HG03139 (cell line): ENCODE data around the gene NEDD4L.

ENCODE experiments used
- ATAC-seq: cut with Tn5 transposase; IDR thresholded peaks from one replicate; pipeline ENCODE4 v1.9.1; 2021; ENCODE audit not compliant: unreplicated experiment

NEDD4L gene

DNA sequence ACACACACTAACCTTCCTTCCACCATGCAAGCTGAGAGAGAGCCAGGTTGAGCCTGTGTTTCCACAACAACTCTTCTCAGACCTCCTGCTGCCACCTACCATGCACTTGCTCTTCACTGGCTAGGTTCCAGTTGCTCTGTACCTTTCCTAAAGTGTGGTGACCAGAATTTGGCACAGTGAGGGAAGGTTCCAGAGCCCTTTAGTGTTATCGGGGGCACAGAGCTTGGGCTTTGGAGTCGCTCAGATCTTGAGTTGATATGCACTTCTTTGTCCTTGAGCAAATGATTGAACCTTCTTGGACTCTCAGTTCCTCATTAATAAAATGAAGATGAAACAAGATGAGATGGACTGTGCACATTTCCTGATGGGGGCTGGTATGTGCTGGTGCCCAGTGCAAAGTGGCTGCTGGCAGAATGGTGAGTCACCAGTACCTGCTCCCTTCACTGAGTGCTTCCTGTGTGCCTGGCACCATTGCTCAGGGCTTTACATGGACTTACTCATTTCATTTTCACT, 47.1 kb downstream of the NEDD4L start:
- peak; percentile 93 for ATAC-seq

DNA sequence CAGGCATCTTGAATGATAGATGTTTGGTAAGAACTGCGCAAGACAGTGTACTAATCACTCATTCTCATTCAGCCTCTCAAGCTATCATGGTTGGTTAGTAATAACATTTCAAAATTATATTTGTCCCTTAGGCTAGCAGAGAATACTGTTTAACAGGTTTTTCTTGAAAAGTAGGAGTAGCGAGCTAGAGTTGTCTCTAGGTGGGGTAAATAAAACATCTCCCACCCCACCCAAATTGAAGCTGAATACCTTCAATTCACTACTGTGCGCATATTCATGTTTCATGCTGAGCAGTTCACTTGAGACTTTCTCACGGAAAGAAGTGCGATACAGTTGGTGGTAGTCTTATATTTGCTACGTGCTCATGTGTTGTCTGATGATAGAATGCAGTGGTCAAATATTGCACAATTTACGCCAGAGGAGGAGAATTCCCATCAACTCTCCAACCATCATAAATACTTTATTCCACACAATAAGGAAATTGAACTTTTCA, 49.3 kb downstream of the NEDD4L start:
- ATAC-seq: no peak

GRCh38 chr18:58095222-58095621, 51.2 kb downstream of the NEDD4L start:
- ATAC-seq: no peak

DNA sequence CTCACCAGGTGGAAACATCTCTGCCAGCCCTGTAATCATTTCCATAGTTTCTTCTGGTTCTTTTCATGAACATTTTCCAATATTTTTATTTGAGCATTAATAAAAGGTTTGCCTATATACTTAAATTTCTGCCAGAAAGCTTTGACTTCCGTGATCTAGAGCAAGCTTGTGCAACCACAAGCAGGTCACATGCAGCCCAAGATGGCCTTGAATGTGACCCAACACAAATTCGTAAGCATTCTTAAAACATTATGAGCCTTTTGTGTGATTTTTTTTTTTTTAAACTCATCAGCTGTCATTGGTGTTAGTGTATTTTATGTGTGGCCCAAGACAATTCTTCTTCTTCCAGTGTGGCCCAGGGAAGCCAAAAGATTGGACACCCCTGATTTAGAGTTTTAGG, 51.6 kb downstream of the NEDD4L start:
- ATAC-seq: no peak

- ATAC-seq: no peak
Observed at GRCh38 chr18:58096658-58097057, 52.6 kb downstream of the NEDD4L start.

DNA sequence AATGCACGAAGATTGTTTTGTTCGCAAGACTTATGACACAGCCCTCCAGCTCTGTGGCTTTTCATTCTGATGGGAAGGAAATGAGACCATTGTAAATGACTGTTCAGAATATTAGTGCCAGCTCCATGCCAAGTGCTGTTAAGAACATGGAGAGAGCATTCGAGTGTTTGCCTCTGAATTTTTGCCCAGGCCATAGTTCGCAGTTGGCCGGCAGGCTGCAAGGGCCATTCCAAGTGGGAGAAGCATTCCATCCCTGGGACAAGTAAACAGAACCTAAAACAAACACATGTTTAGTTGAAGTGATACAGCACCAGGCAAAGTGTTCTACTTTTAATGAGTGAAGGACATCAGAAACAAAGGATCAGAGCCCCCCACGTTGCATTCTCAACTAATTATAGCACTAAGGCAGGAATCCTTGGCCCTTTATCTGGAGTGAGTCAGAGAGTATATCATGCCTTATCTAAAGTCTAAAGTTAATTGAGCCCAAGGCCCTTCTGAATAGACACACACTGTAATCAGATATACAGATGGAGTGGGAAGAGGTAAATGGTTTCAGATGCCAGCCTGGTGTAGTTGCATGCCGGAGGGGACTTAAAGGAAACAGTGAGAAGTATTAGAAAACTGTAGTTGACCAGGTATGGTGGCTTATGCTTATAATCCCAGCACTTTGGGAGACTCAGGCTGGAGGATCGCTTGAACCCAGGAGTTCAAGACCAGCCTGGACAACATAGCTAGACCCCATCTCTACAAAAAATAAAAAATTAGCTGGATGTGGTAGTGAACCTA, 53.3 kb downstream of the NEDD4L start:
- ATAC-seq: no peak

GRCh38 chr18:58097907-58098166, 53.8 kb downstream of the NEDD4L start:
- ATAC-seq: no peak

DNA sequence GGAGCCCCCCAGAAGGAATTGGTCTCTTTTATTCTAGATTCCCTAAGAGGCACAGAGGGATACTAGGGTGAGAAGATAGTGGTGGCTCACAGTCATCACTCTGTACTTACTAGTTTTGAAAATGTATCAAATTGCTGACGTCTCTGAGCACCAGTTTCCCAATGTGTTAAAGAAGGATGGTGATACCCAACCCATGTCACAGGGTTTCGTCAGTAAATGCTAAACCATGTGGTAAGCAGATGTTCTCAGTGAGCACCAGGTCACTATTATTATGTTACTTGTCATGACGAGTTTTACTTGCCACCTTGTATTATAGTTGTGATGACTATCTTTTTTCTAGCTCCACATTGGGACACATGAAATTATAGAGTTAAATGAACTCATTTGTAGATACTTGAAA, 54.7 kb downstream of the NEDD4L start:
- no peak for ATAC-seq

GRCh38 chr18:58100154-58100553, 56.1 kb downstream of the NEDD4L start:
- no peak for ATAC-seq

DNA sequence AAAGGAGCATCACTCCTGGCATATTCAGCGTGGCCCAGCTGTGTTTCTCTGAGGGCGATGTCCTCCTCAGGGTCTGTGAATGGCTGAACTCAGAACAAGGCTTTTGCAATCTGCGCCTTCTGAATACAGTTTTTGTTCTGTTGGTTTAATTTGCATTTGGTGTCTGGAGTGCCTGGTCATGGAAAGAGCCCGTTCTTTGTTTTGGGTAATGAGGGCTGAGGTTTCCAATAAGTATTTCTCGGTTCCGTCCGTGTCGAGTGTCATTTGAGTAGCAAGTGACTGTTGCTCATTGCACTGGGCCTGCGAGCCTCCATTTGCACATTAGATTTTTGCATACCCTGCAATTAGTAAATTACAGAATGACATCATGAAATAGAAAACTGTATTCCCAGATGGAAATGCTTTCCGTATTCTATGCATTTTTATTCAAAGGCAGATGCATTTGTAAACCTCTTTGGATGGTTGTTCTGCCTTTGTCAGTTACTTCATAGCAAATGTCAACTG, 57.3 kb downstream of the NEDD4L start:
- no peak for ATAC-seq

DNA sequence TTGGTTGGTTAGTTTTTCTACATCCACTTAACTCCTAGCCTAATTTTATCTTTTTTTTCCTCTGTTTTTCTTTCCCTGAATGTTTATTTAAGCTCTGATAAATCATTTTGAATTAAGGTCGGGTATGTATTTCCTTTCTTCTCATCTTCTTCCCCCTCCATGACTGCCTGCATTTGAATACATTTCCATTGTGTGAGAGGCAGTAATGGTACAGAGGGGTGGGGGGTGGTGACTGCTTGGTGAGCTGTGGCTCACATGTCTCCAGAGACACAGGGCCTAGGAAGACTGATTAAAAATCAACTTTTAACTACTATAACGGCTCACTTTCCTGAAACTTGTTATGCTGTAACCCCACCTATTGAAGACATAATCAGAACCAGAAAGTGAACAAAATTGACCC, 58.0 kb downstream of the NEDD4L start:
- ATAC-seq: no peak

- ATAC-seq: no peak
Observed at GRCh38 chr18:58102875-58103274, 58.8 kb downstream of the NEDD4L start.

DNA sequence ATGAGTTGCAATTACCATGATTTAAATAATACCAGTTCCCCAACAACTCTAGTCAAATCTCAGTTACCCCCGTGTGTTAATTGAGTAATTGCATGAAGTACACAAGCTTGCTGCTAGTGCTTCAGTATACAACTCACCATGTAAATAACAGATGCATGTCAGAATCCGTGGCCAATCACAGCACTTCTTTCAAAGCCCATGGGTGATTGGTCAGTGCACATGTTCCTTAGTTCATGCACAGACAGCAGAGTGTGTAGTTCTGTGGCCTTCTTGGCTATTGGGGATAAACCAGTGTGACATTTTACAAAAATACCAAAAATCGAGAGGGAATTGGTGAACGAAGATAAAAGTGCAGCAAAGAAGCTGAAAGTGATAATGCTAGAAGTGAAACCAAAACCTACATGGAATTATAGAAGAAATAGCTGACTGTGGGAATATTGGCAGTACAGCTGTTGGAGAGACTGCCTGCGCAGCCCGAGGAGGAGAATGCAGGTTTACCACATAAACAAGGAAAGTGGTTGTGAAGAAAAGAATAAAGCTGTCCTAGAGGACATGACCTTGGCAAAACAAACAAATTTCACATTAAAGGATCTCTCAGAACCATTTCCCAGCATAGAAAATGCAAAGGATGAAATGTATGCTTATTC, 59.4 kb downstream of the NEDD4L start:
- ATAC-seq: no peak

GRCh38 chr18:58104096-58104495, 60.1 kb downstream of the NEDD4L start:
- ATAC-seq: no peak

DNA sequence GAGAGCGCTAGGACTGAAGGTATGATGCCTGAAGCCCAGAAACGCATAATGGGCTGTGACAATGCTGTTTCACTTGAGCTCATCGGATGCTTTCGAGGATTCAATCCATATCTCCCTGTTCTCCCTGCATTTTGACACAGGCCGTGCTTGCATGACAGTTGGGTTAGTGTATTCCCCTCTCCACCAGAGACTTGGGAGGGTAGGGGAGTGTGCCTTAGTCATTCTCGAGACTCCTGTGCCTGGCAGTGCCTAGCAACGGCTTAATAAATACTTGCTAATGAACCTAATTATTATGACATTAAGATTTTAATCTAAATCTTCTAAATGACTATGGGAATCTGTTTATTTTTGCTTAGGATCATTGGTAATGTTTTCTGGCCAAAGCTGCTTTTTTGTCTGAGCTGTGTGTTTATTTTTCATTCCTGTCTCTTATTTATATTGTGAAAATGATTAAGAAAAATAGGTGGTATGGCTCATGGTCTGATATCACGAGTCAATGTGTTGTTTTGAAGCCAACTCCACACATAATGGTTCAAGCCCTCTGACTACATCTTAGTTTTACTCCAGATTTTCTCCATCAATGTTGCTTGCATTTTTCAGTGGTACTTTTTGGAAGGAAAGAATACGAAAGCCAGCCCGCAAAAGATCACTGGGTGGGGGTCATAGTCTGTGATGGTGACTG, 61.3 kb downstream of the NEDD4L start:
- no peak for ATAC-seq

GRCh38 chr18:58105888-58106260, 61.8 kb downstream of the NEDD4L start:
- no peak for ATAC-seq

DNA sequence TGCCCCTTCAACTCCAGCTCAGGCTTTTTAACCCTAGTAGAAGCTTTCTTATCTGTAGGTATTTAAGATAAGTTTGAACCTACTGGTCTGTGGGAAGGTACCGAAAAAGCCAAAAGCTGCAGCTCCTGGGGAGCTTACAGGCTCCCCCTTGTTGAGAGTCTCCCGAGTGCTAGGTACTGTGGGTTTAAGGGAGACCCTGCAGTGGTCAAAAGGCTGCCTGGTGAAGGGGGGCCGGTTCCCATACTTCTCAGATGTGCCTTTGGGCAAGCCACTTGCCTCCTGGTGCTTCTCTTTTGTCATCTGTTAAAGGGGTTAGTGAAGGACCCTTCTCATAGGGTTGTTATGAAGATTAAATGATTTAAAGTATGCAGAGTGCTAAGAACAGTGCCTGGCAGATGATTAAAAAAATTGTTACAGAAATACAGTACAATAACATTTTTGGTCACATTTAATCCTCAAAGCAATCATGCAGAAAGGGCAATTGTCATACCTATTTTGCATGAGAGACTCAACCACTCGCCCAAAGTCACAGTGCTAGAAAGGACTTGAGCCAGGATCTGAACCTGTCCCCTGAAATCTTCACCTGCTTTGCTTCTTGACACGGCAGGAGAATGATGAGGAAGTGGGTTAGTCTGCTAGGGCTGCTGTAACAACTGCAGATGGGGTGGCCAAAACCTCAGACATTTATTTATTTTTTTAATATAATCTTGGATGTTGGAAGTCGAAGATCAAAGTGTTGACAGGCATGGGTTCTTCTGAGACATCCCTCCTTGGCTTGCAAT, 62.5 kb downstream of the NEDD4L start:
- ATAC-seq: no peak

DNA sequence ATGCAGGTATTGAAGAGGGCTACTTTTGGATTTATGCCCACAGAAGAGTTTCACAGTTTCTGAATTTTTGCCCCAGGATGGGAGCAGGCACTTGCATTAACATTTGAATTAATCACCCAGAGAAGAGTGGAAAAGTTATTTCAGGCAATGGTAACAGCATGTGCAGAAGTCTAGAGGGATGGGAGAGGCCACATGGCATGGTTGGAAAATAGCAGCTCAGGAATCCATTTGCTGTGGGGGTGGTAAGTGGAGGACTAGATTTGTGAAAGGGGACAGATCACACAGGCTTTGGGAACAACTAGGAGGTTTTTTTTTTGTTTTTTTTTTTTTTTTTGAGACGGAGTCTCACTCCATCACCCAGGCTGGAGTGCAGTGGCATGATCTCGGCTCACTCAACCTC, 65.2 kb downstream of the NEDD4L start:
- ATAC-seq: no peak

- no peak for ATAC-seq
Observed at GRCh38 chr18:58110398-58110797, 66.4 kb downstream of the NEDD4L start.

GRCh38 chr18:58112174-58112573, 68.1 kb downstream of the NEDD4L start:
- ATAC-seq: no peak

- ATAC-seq: no peak
Observed at GRCh38 chr18:58113337-58113736, 69.3 kb downstream of the NEDD4L start.
